Suppressor macrophage treated with lipopolysaccharide for 1 hour (primary cell): ENCODE data around the gene RCC2.

Source experiments
- DNase-seq, 3 donors: peaks; one replicate each; pipeline ENCODE4 v3.0.0-alpha.2; 2020 to 2022

The RCC2 gene

GRCh38 chr1:17370618-17371017 is 68.9 kb downstream of the RCC2 start:
- DNase-seq: no peak

- DNase-seq: no peak
These were observed 70.0 kb downstream of the RCC2 start for GRCh38 chr1:17369466-17369865.

GRCh38 chr1:17365293-17365692 is 74.2 kb downstream of the RCC2 start:
- peak; percentile 54 to 80 (median 78) for DNase-seq

GRCh38 chr1:17363771-17364170 is 75.7 kb downstream of the RCC2 start:
- DNase-seq: no peak

GRCh38 chr1:17363351-17363750 is 76.1 kb downstream of the RCC2 start:
- no peak for DNase-seq

GRCh38 chr1:17361687-17362086 is 77.8 kb downstream of the RCC2 start:
- no peak for DNase-seq

- DNase-seq: no peak
These were observed 79.1 kb downstream of the RCC2 start for GRCh38 chr1:17360272-17360956.

GRCh38 chr1:17359808-17360207 is 79.7 kb downstream of the RCC2 start:
- DNase-seq: no peak

GRCh38 chr1:17359031-17359430 is 80.4 kb downstream of the RCC2 start:
- no peak for DNase-seq

- DNase-seq: no peak
These were observed 80.9 kb downstream of the RCC2 start for GRCh38 chr1:17358557-17358956.
